ENCODE results near the gene CHST15. TPM values are rescaled to one million over a fixed set of nuclear protein-coding genes. Genes with fewer than 3 reads are reported as not detected.

The CHST15 gene
- total and polyA plus RNA-seq, 4 donors = 4.5 to 43.8 (median 25.0) TPM

GRCh38 chr10:124119216-124119615, 25.8 kb upstream of the CHST15 start:
- intact Hi-C loops (cut with DNase I) = no loop called here
- Histone ChIP-seq H3K27ac (ENCODE audit: low read depth in 1 of 2, low read length in 2 of 2) (no peak overlapping the region), H3K9me3 (ENCODE audit: control insufficient read depth, low read length) (no peaks in the 10 kb centered on the region), H3K4me3 (ENCODE audit: low read length in 2 of 2) (no peak overlapping the region), H3K36me3 (ENCODE audit: control insufficient read depth in 1 of 2, insufficient read depth in 2 of 2, low read length in 1 of 2) (no peaks in the 10 kb centered on the region), H3K27me3 (ENCODE audit: control insufficient read depth in 1 of 2, insufficient read depth in 2 of 2, low read length in 1 of 2) (no peaks in the 10 kb centered on the region), H3K4me1 (ENCODE audit: control insufficient read depth in 1 of 2, insufficient read depth in 2 of 2, low read length in 2 of 2) (no peaks in the 10 kb centered on the region)
- ATAC-seq (ENCODE audit: low FRiP score) (no peak), DNase-seq (peak in 1 of 2 donors; percentile 44)
- 71 to 77% methylated on average over 4 of the region's 4 CpGs for WGBS, 2 donors

GRCh38 chr10:124117833-124118232, 24.4 kb upstream of the CHST15 start:
- H3K36me3 ChIP-seq (ENCODE audit: control insufficient read depth in 1 of 2, insufficient read depth in 2 of 2, low read length in 1 of 2) = no peaks in the 10 kb centered on the region
- WGBS, 2 donors = 93 to 94% methylated on average over 6 of the region's 6 CpGs
- no peak overlapping the region for H3K4me3 ChIP-seq (ENCODE audit: low read length in 2 of 2)
- H3K9me3 ChIP-seq (ENCODE audit: control insufficient read depth, low read length) = no peaks in the 10 kb centered on the region
- H3K27ac ChIP-seq (ENCODE audit: low read depth in 1 of 2, low read length in 2 of 2) = no peak overlapping the region
- no peaks in the 10 kb centered on the region for H3K27me3 ChIP-seq (ENCODE audit: control insufficient read depth in 1 of 2, insufficient read depth in 2 of 2, low read length in 1 of 2)
- H3K4me1 ChIP-seq (ENCODE audit: control insufficient read depth in 1 of 2, insufficient read depth in 2 of 2, low read length in 2 of 2) = no peaks in the 10 kb centered on the region
- DNase-seq = peak in 1 of 2 donors; percentile 14
- intact Hi-C loops (cut with DNase I) = no loop called here
- ATAC-seq (ENCODE audit: low FRiP score) = no peak

- Histone ChIP-seq H3K4me3 (ENCODE audit: low read length in 2 of 2) (no peak overlapping the region), H3K36me3 (ENCODE audit: control insufficient read depth in 1 of 2, insufficient read depth in 2 of 2, low read length in 1 of 2) (no peaks in the 10 kb centered on the region), H3K4me1 (ENCODE audit: control insufficient read depth in 1 of 2, insufficient read depth in 2 of 2, low read length in 2 of 2) (no peaks in the 10 kb centered on the region), H3K27ac (ENCODE audit: low read depth in 1 of 2, low read length in 2 of 2) (no peak overlapping the region), H3K9me3 (ENCODE audit: control insufficient read depth, low read length) (no peaks in the 10 kb centered on the region), H3K27me3 (ENCODE audit: control insufficient read depth in 1 of 2, insufficient read depth in 2 of 2, low read length in 1 of 2) (no peaks in the 10 kb centered on the region)
- 95 to 98% methylated on average over 5 of the region's 5 CpGs for WGBS, 2 donors
- intact Hi-C loops (cut with DNase I) = no loop called here
- peak in 1 of 2 donors; percentile 43 for DNase-seq
- no peak for ATAC-seq (ENCODE audit: low FRiP score)
These were observed 24.1 kb upstream of the CHST15 start for GRCh38 chr10:124117511-124117785.

- Histone ChIP-seq H3K36me3 (ENCODE audit: control insufficient read depth in 1 of 2, insufficient read depth in 2 of 2, low read length in 1 of 2) (no peaks in the 10 kb centered on the region), H3K27ac (ENCODE audit: low read depth in 1 of 2, low read length in 2 of 2) (no peak overlapping the region), H3K9me3 (ENCODE audit: control insufficient read depth, low read length) (no peaks in the 10 kb centered on the region), H3K4me1 (ENCODE audit: control insufficient read depth in 1 of 2, insufficient read depth in 2 of 2, low read length in 2 of 2) (no peaks in the 10 kb centered on the region), H3K27me3 (ENCODE audit: control insufficient read depth in 1 of 2, insufficient read depth in 2 of 2, low read length in 1 of 2) (no peaks in the 10 kb centered on the region), H3K4me3 (ENCODE audit: low read length in 2 of 2) (no peak overlapping the region)
- intact Hi-C loops (cut with DNase I) = no loop called here
- ATAC-seq (ENCODE audit: low FRiP score) (no peak), DNase-seq (peak in 1 of 2 donors; percentile 60)
- WGBS, 2 donors = 84 to 89% methylated on average over 12 of the region's 12 CpGs
These were observed 23.5 kb upstream of the CHST15 start for GRCh38 chr10:124116771-124117510.

GRCh38 chr10:124114696-124115095, 21.3 kb upstream of the CHST15 start:
- DNase-seq = peak in 1 of 2 donors; percentile 59
- Histone ChIP-seq H3K27me3 (ENCODE audit: control insufficient read depth in 1 of 2, insufficient read depth in 2 of 2, low read length in 1 of 2) (no peaks in the 10 kb centered on the region), H3K9me3 (ENCODE audit: control insufficient read depth, low read length) (no peaks in the 10 kb centered on the region), H3K36me3 (ENCODE audit: control insufficient read depth in 1 of 2, insufficient read depth in 2 of 2, low read length in 1 of 2) (no peaks in the 10 kb centered on the region), H3K4me1 (ENCODE audit: control insufficient read depth in 1 of 2, insufficient read depth in 2 of 2, low read length in 2 of 2) (no peaks in the 10 kb centered on the region), H3K27ac (ENCODE audit: low read depth in 1 of 2, low read length in 2 of 2) (no peak overlapping the region), H3K4me3 (ENCODE audit: low read length in 2 of 2) (no peak overlapping the region)
- no peak for ATAC-seq (ENCODE audit: low FRiP score)
- intact Hi-C loops (cut with DNase I) = no loop called here
- WGBS, 2 donors = 94 to 99% methylated on average over 4 of the region's 4 CpGs

GRCh38 chr10:124112891-124113580, 19.6 kb upstream of the CHST15 start:
- intact Hi-C loops (cut with DNase I) = no loop called here
- Histone ChIP-seq H3K4me3 (ENCODE audit: low read length in 2 of 2) (no peak overlapping the region), H3K27me3 (ENCODE audit: control insufficient read depth in 1 of 2, insufficient read depth in 2 of 2, low read length in 1 of 2) (no peaks in the 10 kb centered on the region), H3K27ac (ENCODE audit: low read depth in 1 of 2, low read length in 2 of 2) (no peak overlapping the region), H3K4me1 (ENCODE audit: control insufficient read depth in 1 of 2, insufficient read depth in 2 of 2, low read length in 2 of 2) (no peaks in the 10 kb centered on the region), H3K9me3 (ENCODE audit: control insufficient read depth, low read length) (no peaks in the 10 kb centered on the region), H3K36me3 (ENCODE audit: control insufficient read depth in 1 of 2, insufficient read depth in 2 of 2, low read length in 1 of 2) (no peaks in the 10 kb centered on the region)
- DNase-seq = no peak
- no peak for ATAC-seq (ENCODE audit: low FRiP score)
- WGBS, 2 donors = 91% methylated on average over 16 of the region's 16 CpGs

GRCh38 chr10:124110882-124111281, 17.5 kb upstream of the CHST15 start:
- Histone ChIP-seq H3K4me1 (ENCODE audit: control insufficient read depth in 1 of 2, insufficient read depth in 2 of 2, low read length in 2 of 2) (no peaks in the 10 kb centered on the region), H3K36me3 (ENCODE audit: control insufficient read depth in 1 of 2, insufficient read depth in 2 of 2, low read length in 1 of 2) (no peaks in the 10 kb centered on the region), H3K27ac (ENCODE audit: low read depth in 1 of 2, low read length in 2 of 2) (no peak overlapping the region), H3K4me3 (ENCODE audit: low read length in 2 of 2) (no peak overlapping the region), H3K27me3 (ENCODE audit: control insufficient read depth in 1 of 2, insufficient read depth in 2 of 2, low read length in 1 of 2) (no peaks in the 10 kb centered on the region), H3K9me3 (ENCODE audit: control insufficient read depth, low read length) (no peaks in the 10 kb centered on the region)
- DNase-seq (no peak), ATAC-seq (ENCODE audit: low FRiP score) (no peak)
- 96 to 97% methylated on average over 5 of the region's 5 CpGs for WGBS, 2 donors
- intact Hi-C loops (cut with DNase I) = no loop called here

GRCh38 chr10:124109261-124109660, 15.9 kb upstream of the CHST15 start:
- WGBS, 2 donors = 95 to 97% methylated on average over 4 of the region's 4 CpGs
- Histone ChIP-seq H3K9me3 (ENCODE audit: control insufficient read depth, low read length) (no peaks in the 10 kb centered on the region), H3K27ac (ENCODE audit: low read depth in 1 of 2, low read length in 2 of 2) (no peak overlapping the region), H3K4me3 (ENCODE audit: low read length in 2 of 2) (no peak overlapping the region), H3K36me3 (ENCODE audit: control insufficient read depth in 1 of 2, insufficient read depth in 2 of 2, low read length in 1 of 2) (no peaks in the 10 kb centered on the region), H3K4me1 (ENCODE audit: control insufficient read depth in 1 of 2, insufficient read depth in 2 of 2, low read length in 2 of 2) (no peaks in the 10 kb centered on the region), H3K27me3 (ENCODE audit: control insufficient read depth in 1 of 2, insufficient read depth in 2 of 2, low read length in 1 of 2) (no peaks in the 10 kb centered on the region)
- no peak for DNase-seq
- intact Hi-C loops (cut with DNase I) = no loop called here
- ATAC-seq (ENCODE audit: low FRiP score) = no peak

- Histone ChIP-seq H3K9me3 (ENCODE audit: control insufficient read depth, low read length) (no peaks in the 10 kb centered on the region), H3K4me1 (ENCODE audit: control insufficient read depth in 1 of 2, insufficient read depth in 2 of 2, low read length in 2 of 2) (no peaks in the 10 kb centered on the region), H3K27me3 (ENCODE audit: control insufficient read depth in 1 of 2, insufficient read depth in 2 of 2, low read length in 1 of 2) (no peaks in the 10 kb centered on the region), H3K27ac (ENCODE audit: low read depth in 1 of 2, low read length in 2 of 2) (no peak overlapping the region), H3K4me3 (ENCODE audit: low read length in 2 of 2) (no peak overlapping the region), H3K36me3 (ENCODE audit: control insufficient read depth in 1 of 2, insufficient read depth in 2 of 2, low read length in 1 of 2) (no peaks in the 10 kb centered on the region)
- intact Hi-C loops (cut with DNase I) = no loop called here
- WGBS, 2 donors = 79 to 82% methylated on average over 5 of the region's 5 CpGs
- DNase-seq = no peak
- ATAC-seq (ENCODE audit: low FRiP score) = no peak
These were observed 13.7 kb upstream of the CHST15 start for GRCh38 chr10:124107072-124107471.
